WTC11 (cell line): ENCODE results near the gene PYGB.

Experiments
- CREM ChIP-seq: sonication (generic); formaldehyde crosslinking; IDR thresholded peaks from 2 replicates; pipeline ENCODE4 v1.8.1; 2022; ENCODE audit warnings: mild to moderate bottlenecking, missing genetic modification reagents, moderate library complexity
- ELF4 ChIP-seq: sonication (generic); formaldehyde crosslinking; IDR thresholded peaks from 2 replicates; pipeline ENCODE4 v1.8.1; 2022; ENCODE audit warnings: low read depth, mild to moderate bottlenecking, moderate library complexity, missing genetic modification reagents
- FOXP1 ChIP-seq: sonication (generic); formaldehyde crosslinking; IDR thresholded peaks from 2 replicates; pipeline ENCODE4 v1.8.0; 2022; ENCODE audit warnings: missing genetic modification reagents, mild to moderate bottlenecking, moderate library complexity, borderline replicate concordance
- IRF2 ChIP-seq: sonication (generic); formaldehyde crosslinking; IDR thresholded peaks from 2 replicates; pipeline ENCODE4 v1.8.0; 2022; ENCODE audit warnings: low read depth, missing genetic modification reagents, borderline replicate concordance
- NFYB ChIP-seq: sonication (generic); formaldehyde crosslinking; conservative IDR thresholded peaks from 2 replicates; pipeline ENCODE4 v1.8.0; 2022; ENCODE audit warnings: low read depth, missing genetic modification reagents
- NR2C2 ChIP-seq: sonication (generic); formaldehyde crosslinking; IDR thresholded peaks from 2 replicates; pipeline ENCODE4 v1.8.0; 2022; ENCODE audit warnings: mild to moderate bottlenecking, missing genetic modification reagents
- RELA ChIP-seq: sonication (generic); formaldehyde crosslinking; IDR thresholded peaks from 2 replicates; pipeline ENCODE4 v1.8.1; 2022; ENCODE audit warnings: missing genetic modification reagents, mild to moderate bottlenecking, borderline replicate concordance
- TF ChIP-seq, protein P1 (sequence below): fragments of 200-600 bp; IDR thresholded peaks from 2 replicates; pipeline ENCODE4 v1.8.0; 2022; ENCODE audit warnings: antibody characterized with exemption
- TF ChIP-seq, protein P2 (sequence below): sonication (generic); formaldehyde crosslinking; IDR thresholded peaks from 2 replicates; pipeline ENCODE4 v1.8.1; 2022; ENCODE audit warnings: mild to moderate bottlenecking, missing genetic modification reagents, moderate library complexity, borderline replicate concordance
- TF ChIP-seq, protein P3 (sequence below): sonication (generic); formaldehyde crosslinking; IDR thresholded peaks from 2 replicates; pipeline ENCODE4 v1.8.1; 2023; ENCODE audit warnings: mild to moderate bottlenecking, missing genetic modification reagents, moderate library complexity
- TF ChIP-seq, protein P4 (sequence below): sonication (generic); formaldehyde crosslinking; IDR thresholded peaks from 2 replicates; pipeline ENCODE4 v1.8.1; 2023; ENCODE audit warnings: mild to moderate bottlenecking, missing genetic modification reagents, borderline replicate concordance
- TF ChIP-seq, protein P5 (sequence below): sonication (generic); formaldehyde crosslinking; IDR thresholded peaks from 2 replicates; pipeline ENCODE4 v1.8.1; 2023; ENCODE audit warnings: mild to moderate bottlenecking, missing genetic modification reagents, moderate library complexity
- TF ChIP-seq, protein P6 (sequence below): sonication (generic); formaldehyde crosslinking; IDR thresholded peaks from 2 replicates; pipeline ENCODE4 v1.8.1; 2023; ENCODE audit warnings: mild to moderate bottlenecking, moderate library complexity, missing genetic modification reagents

DNA sequence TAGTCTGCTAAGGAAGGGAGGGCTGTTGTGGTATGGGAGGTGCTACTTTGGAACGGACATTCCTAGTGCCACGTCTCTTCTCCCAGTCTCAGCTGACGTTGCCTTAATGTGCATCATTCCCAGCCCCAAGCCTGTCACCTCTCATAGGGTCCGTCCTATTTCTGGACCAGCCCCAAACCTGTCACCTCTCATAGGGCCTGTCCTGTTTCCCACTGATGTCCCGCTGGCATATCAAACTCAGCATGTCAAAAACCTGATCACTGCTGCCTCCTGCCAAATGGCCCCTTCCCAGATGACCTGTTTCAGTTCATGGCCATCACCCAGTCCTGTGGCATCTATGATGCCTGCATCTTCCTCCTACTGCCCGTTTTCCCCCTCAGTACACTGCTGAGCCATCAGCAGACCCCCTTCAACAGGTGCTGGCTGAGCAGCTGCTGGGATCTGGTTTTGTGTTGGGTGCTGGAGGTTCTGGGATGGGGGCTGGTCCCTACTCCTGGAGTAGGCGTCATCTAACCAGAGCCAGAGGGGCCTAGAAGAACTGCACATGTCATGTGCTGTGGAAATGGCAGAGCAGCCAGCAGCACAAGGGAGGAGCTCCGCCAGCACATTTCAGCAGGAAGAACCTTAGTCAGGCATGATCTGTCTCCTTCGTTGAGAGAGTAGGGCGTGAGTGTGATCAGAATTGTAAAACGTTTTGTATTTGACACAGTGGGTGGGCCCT lies 49.1 kb upstream of the PYGB start:
- TF ChIP-seq RELA = no peak
- TF ChIP-seq, protein P1, sequence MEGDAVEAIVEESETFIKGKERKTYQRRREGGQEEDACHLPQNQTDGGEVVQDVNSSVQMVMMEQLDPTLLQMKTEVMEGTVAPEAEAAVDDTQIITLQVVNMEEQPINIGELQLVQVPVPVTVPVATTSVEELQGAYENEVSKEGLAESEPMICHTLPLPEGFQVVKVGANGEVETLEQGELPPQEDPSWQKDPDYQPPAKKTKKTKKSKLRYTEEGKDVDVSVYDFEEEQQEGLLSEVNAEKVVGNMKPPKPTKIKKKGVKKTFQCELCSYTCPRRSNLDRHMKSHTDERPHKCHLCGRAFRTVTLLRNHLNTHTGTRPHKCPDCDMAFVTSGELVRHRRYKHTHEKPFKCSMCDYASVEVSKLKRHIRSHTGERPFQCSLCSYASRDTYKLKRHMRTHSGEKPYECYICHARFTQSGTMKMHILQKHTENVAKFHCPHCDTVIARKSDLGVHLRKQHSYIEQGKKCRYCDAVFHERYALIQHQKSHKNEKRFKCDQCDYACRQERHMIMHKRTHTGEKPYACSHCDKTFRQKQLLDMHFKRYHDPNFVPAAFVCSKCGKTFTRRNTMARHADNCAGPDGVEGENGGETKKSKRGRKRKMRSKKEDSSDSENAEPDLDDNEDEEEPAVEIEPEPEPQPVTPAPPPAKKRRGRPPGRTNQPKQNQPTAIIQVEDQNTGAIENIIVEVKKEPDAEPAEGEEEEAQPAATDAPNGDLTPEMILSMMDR = no peak
- no peak for TF ChIP-seq NFYB (CRISPR knock-in tag)
- TF ChIP-seq, protein P2, sequence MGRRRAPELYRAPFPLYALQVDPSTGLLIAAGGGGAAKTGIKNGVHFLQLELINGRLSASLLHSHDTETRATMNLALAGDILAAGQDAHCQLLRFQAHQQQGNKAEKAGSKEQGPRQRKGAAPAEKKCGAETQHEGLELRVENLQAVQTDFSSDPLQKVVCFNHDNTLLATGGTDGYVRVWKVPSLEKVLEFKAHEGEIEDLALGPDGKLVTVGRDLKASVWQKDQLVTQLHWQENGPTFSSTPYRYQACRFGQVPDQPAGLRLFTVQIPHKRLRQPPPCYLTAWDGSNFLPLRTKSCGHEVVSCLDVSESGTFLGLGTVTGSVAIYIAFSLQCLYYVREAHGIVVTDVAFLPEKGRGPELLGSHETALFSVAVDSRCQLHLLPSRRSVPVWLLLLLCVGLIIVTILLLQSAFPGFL = no peak
- TF ChIP-seq, protein P3, sequence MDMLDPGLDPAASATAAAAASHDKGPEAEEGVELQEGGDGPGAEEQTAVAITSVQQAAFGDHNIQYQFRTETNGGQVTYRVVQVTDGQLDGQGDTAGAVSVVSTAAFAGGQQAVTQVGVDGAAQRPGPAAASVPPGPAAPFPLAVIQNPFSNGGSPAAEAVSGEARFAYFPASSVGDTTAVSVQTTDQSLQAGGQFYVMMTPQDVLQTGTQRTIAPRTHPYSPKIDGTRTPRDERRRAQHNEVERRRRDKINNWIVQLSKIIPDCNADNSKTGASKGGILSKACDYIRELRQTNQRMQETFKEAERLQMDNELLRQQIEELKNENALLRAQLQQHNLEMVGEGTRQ (CRISPR knock-in tag) = no peak
- TF ChIP-seq, protein P4, sequence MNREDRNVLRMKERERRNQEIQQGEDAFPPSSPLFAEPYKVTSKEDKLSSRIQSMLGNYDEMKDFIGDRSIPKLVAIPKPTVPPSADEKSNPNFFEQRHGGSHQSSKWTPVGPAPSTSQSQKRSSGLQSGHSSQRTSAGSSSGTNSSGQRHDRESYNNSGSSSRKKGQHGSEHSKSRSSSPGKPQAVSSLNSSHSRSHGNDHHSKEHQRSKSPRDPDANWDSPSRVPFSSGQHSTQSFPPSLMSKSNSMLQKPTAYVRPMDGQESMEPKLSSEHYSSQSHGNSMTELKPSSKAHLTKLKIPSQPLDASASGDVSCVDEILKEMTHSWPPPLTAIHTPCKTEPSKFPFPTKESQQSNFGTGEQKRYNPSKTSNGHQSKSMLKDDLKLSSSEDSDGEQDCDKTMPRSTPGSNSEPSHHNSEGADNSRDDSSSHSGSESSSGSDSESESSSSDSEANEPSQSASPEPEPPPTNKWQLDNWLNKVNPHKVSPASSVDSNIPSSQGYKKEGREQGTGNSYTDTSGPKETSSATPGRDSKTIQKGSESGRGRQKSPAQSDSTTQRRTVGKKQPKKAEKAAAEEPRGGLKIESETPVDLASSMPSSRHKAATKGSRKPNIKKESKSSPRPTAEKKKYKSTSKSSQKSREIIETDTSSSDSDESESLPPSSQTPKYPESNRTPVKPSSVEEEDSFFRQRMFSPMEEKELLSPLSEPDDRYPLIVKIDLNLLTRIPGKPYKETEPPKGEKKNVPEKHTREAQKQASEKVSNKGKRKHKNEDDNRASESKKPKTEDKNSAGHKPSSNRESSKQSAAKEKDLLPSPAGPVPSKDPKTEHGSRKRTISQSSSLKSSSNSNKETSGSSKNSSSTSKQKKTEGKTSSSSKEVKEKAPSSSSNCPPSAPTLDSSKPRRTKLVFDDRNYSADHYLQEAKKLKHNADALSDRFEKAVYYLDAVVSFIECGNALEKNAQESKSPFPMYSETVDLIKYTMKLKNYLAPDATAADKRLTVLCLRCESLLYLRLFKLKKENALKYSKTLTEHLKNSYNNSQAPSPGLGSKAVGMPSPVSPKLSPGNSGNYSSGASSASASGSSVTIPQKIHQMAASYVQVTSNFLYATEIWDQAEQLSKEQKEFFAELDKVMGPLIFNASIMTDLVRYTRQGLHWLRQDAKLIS (CRISPR knock-in tag) = no peak
- no peak for TF ChIP-seq FOXP1 (CRISPR knock-in tag)
- TF ChIP-seq, protein P5, sequence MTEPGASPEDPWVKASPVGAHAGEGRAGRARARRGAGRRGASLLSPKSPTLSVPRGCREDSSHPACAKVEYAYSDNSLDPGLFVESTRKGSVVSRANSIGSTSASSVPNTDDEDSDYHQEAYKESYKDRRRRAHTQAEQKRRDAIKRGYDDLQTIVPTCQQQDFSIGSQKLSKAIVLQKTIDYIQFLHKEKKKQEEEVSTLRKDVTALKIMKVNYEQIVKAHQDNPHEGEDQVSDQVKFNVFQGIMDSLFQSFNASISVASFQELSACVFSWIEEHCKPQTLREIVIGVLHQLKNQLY (CRISPR knock-in tag) = no peak
- no peak for TF ChIP-seq CREM (CRISPR knock-in tag)
- TF ChIP-seq IRF2 (CRISPR knock-in tag) = no peak
- TF ChIP-seq, protein P6, sequence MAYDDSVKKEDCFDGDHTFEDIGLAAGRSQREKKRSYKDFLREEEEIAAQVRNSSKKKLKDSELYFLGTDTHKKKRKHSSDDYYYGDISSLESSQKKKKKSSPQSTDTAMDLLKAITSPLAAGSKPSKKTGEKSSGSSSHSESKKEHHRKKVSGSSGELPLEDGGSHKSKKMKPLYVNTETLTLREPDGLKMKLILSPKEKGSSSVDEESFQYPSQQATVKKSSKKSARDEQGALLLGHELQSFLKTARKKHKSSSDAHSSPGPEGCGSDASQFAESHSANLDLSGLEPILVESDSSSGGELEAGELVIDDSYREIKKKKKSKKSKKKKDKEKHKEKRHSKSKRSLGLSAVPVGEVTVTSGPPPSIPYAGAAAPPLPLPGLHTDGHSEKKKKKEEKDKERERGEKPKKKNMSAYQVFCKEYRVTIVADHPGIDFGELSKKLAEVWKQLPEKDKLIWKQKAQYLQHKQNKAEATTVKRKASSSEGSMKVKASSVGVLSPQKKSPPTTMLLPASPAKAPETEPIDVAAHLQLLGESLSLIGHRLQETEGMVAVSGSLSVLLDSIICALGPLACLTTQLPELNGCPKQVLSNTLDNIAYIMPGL (CRISPR knock-in tag) = no peak
- TF ChIP-seq ELF4 (CRISPR knock-in tag) = no peak
- no peak for TF ChIP-seq NR2C2
